Inferior parietal cortex (tissue), 1 donor: ENCODE data around the gene HTR3D.
"Not testable (repeated sequence)": the region's sequence is repeated elsewhere in the genome, so short reads cannot be mapped to it uniquely, and the experiment has no call there.

ENCODE experiments used
- DNase-seq: peaks from one replicate; pipeline ENCODE4 v3.0.0-alpha.2; 2016; ENCODE audit errors: extremely low spot score

HTR3D gene

GRCh38 chr3:184031187-184031792, at the start of gene HTR3D:
TSS of gene HTR3D (plus strand) at chr3:184031742. CDS start at chr3:184031742, 0 bp downstream.
- no peak for DNase-seq

- no peak for DNase-seq
These were observed 49.4 kb upstream of the HTR3D start for GRCh38 chr3:183981990-183982644.

GRCh38 chr3:183984127-183984740, 47.3 kb upstream of the HTR3D start:
- DNase-seq = no peak

- DNase-seq = no peak
These were observed 46.5 kb upstream of the HTR3D start for GRCh38 chr3:183984749-183985729.

GRCh38 chr3:183987000-183987600, 44.4 kb upstream of the HTR3D start:
- DNase-seq = no peak

GRCh38 chr3:183988216-183988790, 43.2 kb upstream of the HTR3D start:
- no peak for DNase-seq

GRCh38 chr3:183991403-183991802, 40.1 kb upstream of the HTR3D start:
- DNase-seq = no peak

- DNase-seq = no peak
These were observed 29.8 kb upstream of the HTR3D start for GRCh38 chr3:184001761-184002160.

GRCh38 chr3:184002469-184002868, 29.1 kb upstream of the HTR3D start:
- no peak for DNase-seq

GRCh38 chr3:184003187-184003967, 28.2 kb upstream of the HTR3D start:
- DNase-seq = no peak

GRCh38 chr3:184004476-184004875, 27.1 kb upstream of the HTR3D start:
- DNase-seq = no peak

- peak; percentile 27 for DNase-seq
These were observed 25.5 kb upstream of the HTR3D start for GRCh38 chr3:184005941-184006507.

GRCh38 chr3:184007143-184007813, 24.3 kb upstream of the HTR3D start:
- not testable (repeated sequence) for DNase-seq

GRCh38 chr3:184008161-184008560, 23.4 kb upstream of the HTR3D start:
- DNase-seq = no peak

- DNase-seq = no peak
These were observed 20.2 kb upstream of the HTR3D start for GRCh38 chr3:184011230-184011876.

- DNase-seq = no peak
These were observed 19.3 kb upstream of the HTR3D start for GRCh38 chr3:184011937-184012889.

- DNase-seq = no peak
These were observed 16.0 kb upstream of the HTR3D start for GRCh38 chr3:184015381-184016019.
